Measurements from ENCODE around the gene CACNA1C. TPM values are rescaled to one million over a fixed set of nuclear protein-coding genes. Genes with fewer than 3 reads are reported as not detected.
"Not testable (repeated sequence)": the region's sequence is repeated elsewhere in the genome, so short reads cannot be mapped to it uniquely, and the experiment has no call there.

Gene CACNA1C
- total RNA-seq, 1 donor = 16.6 TPM

DNA sequence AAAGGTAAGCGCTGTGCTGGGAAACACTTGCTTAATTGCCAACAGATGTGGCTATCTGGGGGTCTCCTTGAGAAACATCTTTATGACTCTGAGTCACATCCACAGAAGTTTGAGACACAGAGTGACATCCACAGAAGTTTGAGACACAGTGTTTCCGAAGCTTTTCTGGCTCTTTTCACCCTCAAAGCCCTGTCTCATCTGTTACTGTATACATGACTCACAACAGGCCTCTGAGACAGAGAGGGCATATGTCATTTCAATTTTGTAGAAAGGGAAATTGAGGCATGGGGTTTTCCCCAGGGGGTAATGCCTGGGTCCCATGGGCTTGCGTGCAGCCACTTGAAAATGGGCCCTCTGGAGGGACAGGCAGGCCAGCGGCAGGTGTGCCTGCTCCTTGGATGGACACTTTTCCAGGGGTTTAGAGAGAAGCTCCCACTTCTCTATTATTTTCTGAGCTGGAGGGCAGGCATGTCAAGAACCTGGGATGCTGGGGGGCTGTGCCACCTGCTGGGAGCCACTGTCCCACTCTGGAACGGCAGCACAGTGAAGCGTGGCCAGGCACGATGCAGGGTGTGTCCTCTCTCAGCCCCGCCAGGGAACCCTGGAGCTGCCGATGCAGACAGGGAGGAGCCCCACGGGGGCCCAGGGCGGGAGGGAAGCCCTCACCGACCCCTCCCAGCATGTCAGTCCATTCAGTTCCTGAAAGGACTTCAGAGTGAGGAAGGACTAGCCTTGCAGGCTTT lies 630.7 kb downstream of the CACNA1C start:
- TF ChIP-seq, protein P1, sequence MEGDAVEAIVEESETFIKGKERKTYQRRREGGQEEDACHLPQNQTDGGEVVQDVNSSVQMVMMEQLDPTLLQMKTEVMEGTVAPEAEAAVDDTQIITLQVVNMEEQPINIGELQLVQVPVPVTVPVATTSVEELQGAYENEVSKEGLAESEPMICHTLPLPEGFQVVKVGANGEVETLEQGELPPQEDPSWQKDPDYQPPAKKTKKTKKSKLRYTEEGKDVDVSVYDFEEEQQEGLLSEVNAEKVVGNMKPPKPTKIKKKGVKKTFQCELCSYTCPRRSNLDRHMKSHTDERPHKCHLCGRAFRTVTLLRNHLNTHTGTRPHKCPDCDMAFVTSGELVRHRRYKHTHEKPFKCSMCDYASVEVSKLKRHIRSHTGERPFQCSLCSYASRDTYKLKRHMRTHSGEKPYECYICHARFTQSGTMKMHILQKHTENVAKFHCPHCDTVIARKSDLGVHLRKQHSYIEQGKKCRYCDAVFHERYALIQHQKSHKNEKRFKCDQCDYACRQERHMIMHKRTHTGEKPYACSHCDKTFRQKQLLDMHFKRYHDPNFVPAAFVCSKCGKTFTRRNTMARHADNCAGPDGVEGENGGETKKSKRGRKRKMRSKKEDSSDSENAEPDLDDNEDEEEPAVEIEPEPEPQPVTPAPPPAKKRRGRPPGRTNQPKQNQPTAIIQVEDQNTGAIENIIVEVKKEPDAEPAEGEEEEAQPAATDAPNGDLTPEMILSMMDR (IDR thresholded peaks at IDR 0.05; ENCODE audit: insufficient read depth, low read length) = no peak
- no peak for DNase-seq (ENCODE audit: low read depth)
- no peak overlapping the region for H3K4me3 ChIP-seq (ENCODE audit: low read depth, low read length)

GRCh38 chr12:2684026-2684325 lies 631.2 kb downstream of the CACNA1C start:
- not testable (repeated sequence) for DNase-seq (ENCODE audit: low read depth); H3K4me3 ChIP-seq (ENCODE audit: low read depth, low read length)

- DNase-seq (ENCODE audit: low read depth) = not testable (repeated sequence)
These were observed 633.0 kb downstream of the CACNA1C start for GRCh38 chr12:2685620-2686279.

GRCh38 chr12:2686280-2686646 lies 633.5 kb downstream of the CACNA1C start:
- TF ChIP-seq, protein P1 (IDR thresholded peaks at IDR 0.05; ENCODE audit: insufficient read depth, low read length) = no peak
- no peak overlapping the region for H3K4me3 ChIP-seq (ENCODE audit: low read depth, low read length)
- DNase-seq (ENCODE audit: low read depth) = no peak

More at GRCh38 chr12:2685620-2686279, 633.0 kb downstream of the CACNA1C start:
- not testable (repeated sequence) for H3K4me3 ChIP-seq (ENCODE audit: low read depth, low read length)

- no peak for DNase-seq (ENCODE audit: low read depth)
- H3K4me3 ChIP-seq (ENCODE audit: low read depth, low read length) = no peak overlapping the region
- TF ChIP-seq, protein P1 (IDR thresholded peaks at IDR 0.05; ENCODE audit: insufficient read depth, low read length) = no peak
These were observed 634.3 kb downstream of the CACNA1C start for GRCh38 chr12:2687058-2687457.

GRCh38 chr12:2687726-2688125 lies 634.9 kb downstream of the CACNA1C start:
- TF ChIP-seq, protein P1 (IDR thresholded peaks at IDR 0.05; ENCODE audit: insufficient read depth, low read length) = no peak
- H3K4me3 ChIP-seq (ENCODE audit: low read depth, low read length) = no peak overlapping the region
- DNase-seq (ENCODE audit: low read depth) = no peak

DNA sequence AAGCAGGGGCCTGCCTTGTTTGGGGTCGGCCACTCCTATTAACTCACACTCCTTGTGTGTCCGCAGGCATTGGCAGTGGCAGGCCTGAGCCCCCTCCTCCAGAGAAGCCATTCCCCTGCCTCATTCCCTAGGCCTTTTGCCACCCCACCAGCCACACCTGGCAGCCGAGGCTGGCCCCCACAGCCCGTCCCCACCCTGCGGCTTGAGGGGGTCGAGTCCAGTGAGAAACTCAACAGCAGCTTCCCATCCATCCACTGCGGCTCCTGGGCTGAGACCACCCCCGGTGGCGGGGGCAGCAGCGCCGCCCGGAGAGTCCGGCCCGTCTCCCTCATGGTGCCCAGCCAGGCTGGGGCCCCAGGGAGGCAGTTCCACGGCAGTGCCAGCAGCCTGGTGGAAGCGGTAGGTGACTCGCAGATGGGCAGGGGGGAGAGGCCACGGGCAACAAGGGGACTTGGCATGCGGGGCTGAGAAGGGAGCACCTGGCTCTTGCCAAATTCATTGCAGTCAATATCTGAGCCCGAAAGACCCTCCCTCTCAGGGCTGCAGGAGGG lies 635.7 kb downstream of the CACNA1C start:
- no peak overlapping the region for H3K4me3 ChIP-seq (ENCODE audit: low read depth, low read length)

More for the DNA sequence above, 635.7 kb downstream of the CACNA1C start:
- TF ChIP-seq, protein P1 (IDR thresholded peaks at IDR 0.05; ENCODE audit: insufficient read depth, low read length) = no peak
- DNase-seq (ENCODE audit: low read depth) = no peak

All from fibroblast of the aortic adventitia (primary cell).